Keratinocyte (primary cell): ENCODE results near the gene CPLX3. TPM values are rescaled to one million over a fixed set of nuclear protein-coding genes. Genes with fewer than 3 reads are reported as not detected.

Experiments used
- DNase-seq: peaks from one replicate; pipeline ENCODE4 v3.0.0-alpha.2; 2011; ENCODE audit warnings: low read depth, missing footprints, low spot score
- FAIRE-seq: peaks from 2 replicates; lab custom pipeline; 2011; peaks lifted over from hg19 to GRCh38; lab: Jason Lieb, UNC
- H2AFZ ChIP-seq: 2 replicates; pipeline ENCODE4 v1.6.0; 2012; ENCODE audit warnings: low read length, control low read depth, inconsistent platforms; ENCODE audit not compliant: control insufficient read depth
- H3K27ac ChIP-seq: 2 replicates; pipeline ENCODE4 v1.5.1; 2011; ENCODE audit warnings: low read length; ENCODE audit not compliant: control insufficient read depth, insufficient read depth
- H3K27me3 ChIP-seq: 3 replicates; pipeline ENCODE4 v1.6.0; 2011; ENCODE audit warnings: low read length; ENCODE audit not compliant: control insufficient read depth, insufficient read depth; ENCODE audit errors: extremely low read depth
- H3K36me3 ChIP-seq, 2 experiments: 2 replicates in 1 of 2; 3 replicates in 1 of 2; pipeline ENCODE4 v1.5.1; 2011; ENCODE audit warnings: low read length in 2 of 2, mild to moderate bottlenecking in 1 of 2; ENCODE audit not compliant: control insufficient read depth in 2 of 2, insufficient read depth in 2 of 2; ENCODE audit errors: extremely low read depth in 1 of 2
- H3K4me1 ChIP-seq: 3 replicates; pipeline ENCODE4 v1.5.1; 2011; ENCODE audit warnings: low read length; ENCODE audit not compliant: control insufficient read depth, insufficient read depth; ENCODE audit errors: extremely low read depth
- H3K4me2 ChIP-seq: 3 replicates; pipeline ENCODE4 v1.6.0; 2011; ENCODE audit warnings: low read depth, low read length; ENCODE audit not compliant: control insufficient read depth, insufficient read depth; ENCODE audit errors: extremely low read depth
- H3K4me3 ChIP-seq, 3 experiments: fragments of 200-600 bp in 1 of 3; sonication (generic) in 1 of 3; 2 replicates in 2 of 3; 3 replicates in 1 of 3; pipeline ENCODE4 v1.5.1; 2011 to 2016; ENCODE audit warnings: low read length in 3 of 3, mild to moderate bottlenecking in 3 of 3, control low read depth in 2 of 3, inconsistent platforms in 1 of 3, low read depth in 1 of 3, mixed read lengths in 1 of 3, mixed run types in 1 of 3, moderate library complexity in 1 of 3; ENCODE audit not compliant: control insufficient read depth in 2 of 3, insufficient read depth in 2 of 3; ENCODE audit errors: extremely low read depth in 1 of 3
- H3K79me2 ChIP-seq: 2 replicates; pipeline ENCODE4 v1.6.0; 2012; ENCODE audit warnings: low read length; ENCODE audit not compliant: control insufficient read depth, insufficient read depth
- H3K9ac ChIP-seq: 3 replicates; pipeline ENCODE4 v1.6.0; 2011; ENCODE audit warnings: low read length; ENCODE audit not compliant: control insufficient read depth, insufficient read depth; ENCODE audit errors: extremely low read depth
- H3K9me1 ChIP-seq: 3 replicates; pipeline ENCODE4 v1.6.0; 2011; ENCODE audit warnings: low read length; ENCODE audit not compliant: control insufficient read depth, insufficient read depth; ENCODE audit errors: extremely low read depth
- H3K9me3 ChIP-seq: 2 replicates; pipeline ENCODE4 v1.5.1; 2012; ENCODE audit warnings: low read depth, low read length; ENCODE audit not compliant: control insufficient read depth
- H4K20me1 ChIP-seq: 3 replicates; pipeline ENCODE4 v1.6.0; 2011; ENCODE audit warnings: low read length; ENCODE audit not compliant: control insufficient read depth, insufficient read depth; ENCODE audit errors: extremely low read depth
- EZH2 ChIP-seq: IDR thresholded peaks from one replicate; pipeline ENCODE4 v1.6.1; 2012; ENCODE audit warnings: inconsistent platforms, mild to moderate bottlenecking, low read length, moderate library complexity
- dilution Hi-C: fragments of 300-500 bp; cut with MboI; formaldehyde crosslinking; loops from one replicate; pipeline ENCODE4 v1.7.0; 2020; ENCODE audit warnings: low sequenced_read_pairs; ENCODE audit not compliant: extremely low pct_ligation_motif_present
- polyA plus RNA-seq, 5 experiments: library from polyadenylated mRNA; depleted of rRNA in 3 of 5; stranded (reverse) in 3 of 5; stranded (forward) in 1 of 5; unstranded in 1 of 5; fragments of >200 nt; gene quantifications; 1 replicate in 1 of 5; 2 replicates in 3 of 5; 3 replicates in 1 of 5; pipeline versions ENCODE4 v1.2.1 to v1.2.3, GENCODE V29; 2011 to 2012; ENCODE audit warnings: missing spikeins in 2 of 5, low read depth in 1 of 5, low replicate concordance in 1 of 5
- TF ChIP-seq, protein P1 (sequence below), 3 experiments: IDR thresholded peaks in 1 of 3; conservative IDR thresholded peaks in 1 of 3; optimal IDR thresholded peaks in 1 of 3; 2 replicates in 2 of 3; 3 replicates in 1 of 3; pipeline versions ENCODE3 to v1.5.1; 2011; ENCODE audit warnings: low read length in 3 of 3, mild to moderate bottlenecking in 3 of 3, moderate library complexity in 2 of 3, control low read depth in 1 of 3, inconsistent platforms in 1 of 3; ENCODE audit not compliant: insufficient read depth in 2 of 3; ENCODE audit errors: extremely low read depth in 1 of 3

CPLX3 gene
- polyA plus RNA-seq, 1 donor (not counting 4 experiments of a cell fraction or from before 2014, with no cell fraction given): not detected

DNA sequence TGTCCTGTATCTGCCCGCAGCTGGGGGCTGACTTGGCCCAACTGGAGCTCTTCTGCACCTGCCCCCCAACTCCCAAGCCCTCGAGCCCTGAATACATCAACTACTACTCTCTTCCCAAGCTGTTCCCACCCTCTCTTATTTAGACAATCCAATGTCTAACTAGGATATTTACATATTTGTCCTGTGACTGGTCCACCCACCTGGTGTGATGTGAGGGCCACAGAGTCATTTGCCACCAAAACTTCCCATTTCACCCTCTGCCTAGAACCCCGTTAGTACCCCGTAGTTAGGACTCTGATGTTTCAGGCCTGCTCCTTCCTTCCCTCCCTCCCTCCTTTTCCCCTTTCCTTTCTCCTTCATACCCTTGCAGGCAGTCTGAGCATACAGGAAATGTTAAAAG is 6.4 kb downstream of the CPLX3 start:
- Histone ChIP-seq H3K9ac (no peak overlapping the region), H3K9me3 (no peaks in the 10 kb centered on the region), H3K27ac (no peak overlapping the region), H3K27me3 (peaks cover 15% of the 10 kb centered on the region), H3K79me2 (no peaks in the 10 kb centered on the region), H3K4me1 (no peaks in the 10 kb centered on the region), H3K36me3 (peaks cover 0 to 5% of the 10 kb centered on the region in 2 experiments), H2AFZ (no peak overlapping the region), H4K20me1 (no peaks in the 10 kb centered on the region), H3K9me1 (no peaks in the 10 kb centered on the region), H3K4me3 (no peak overlapping the region), H3K4me2 (no peak overlapping the region)
- FAIRE-seq: no peak
- DNase-seq: no peak
- TF ChIP-seq, protein P1, sequence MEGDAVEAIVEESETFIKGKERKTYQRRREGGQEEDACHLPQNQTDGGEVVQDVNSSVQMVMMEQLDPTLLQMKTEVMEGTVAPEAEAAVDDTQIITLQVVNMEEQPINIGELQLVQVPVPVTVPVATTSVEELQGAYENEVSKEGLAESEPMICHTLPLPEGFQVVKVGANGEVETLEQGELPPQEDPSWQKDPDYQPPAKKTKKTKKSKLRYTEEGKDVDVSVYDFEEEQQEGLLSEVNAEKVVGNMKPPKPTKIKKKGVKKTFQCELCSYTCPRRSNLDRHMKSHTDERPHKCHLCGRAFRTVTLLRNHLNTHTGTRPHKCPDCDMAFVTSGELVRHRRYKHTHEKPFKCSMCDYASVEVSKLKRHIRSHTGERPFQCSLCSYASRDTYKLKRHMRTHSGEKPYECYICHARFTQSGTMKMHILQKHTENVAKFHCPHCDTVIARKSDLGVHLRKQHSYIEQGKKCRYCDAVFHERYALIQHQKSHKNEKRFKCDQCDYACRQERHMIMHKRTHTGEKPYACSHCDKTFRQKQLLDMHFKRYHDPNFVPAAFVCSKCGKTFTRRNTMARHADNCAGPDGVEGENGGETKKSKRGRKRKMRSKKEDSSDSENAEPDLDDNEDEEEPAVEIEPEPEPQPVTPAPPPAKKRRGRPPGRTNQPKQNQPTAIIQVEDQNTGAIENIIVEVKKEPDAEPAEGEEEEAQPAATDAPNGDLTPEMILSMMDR (optimal IDR thresholded peaks at IDR 0.05 in 1 of 3, IDR thresholded peaks at IDR 0.05 in 1 of 3, conservative IDR thresholded peaks at IDR 0.05 in 1 of 3; ENCODE audit: extremely low read depth in 1 of 3, insufficient read depth in 2 of 3, low read length in 3 of 3): no peak
- no peak for TF ChIP-seq EZH2
- dilution Hi-C loops: no loop called here

DNA sequence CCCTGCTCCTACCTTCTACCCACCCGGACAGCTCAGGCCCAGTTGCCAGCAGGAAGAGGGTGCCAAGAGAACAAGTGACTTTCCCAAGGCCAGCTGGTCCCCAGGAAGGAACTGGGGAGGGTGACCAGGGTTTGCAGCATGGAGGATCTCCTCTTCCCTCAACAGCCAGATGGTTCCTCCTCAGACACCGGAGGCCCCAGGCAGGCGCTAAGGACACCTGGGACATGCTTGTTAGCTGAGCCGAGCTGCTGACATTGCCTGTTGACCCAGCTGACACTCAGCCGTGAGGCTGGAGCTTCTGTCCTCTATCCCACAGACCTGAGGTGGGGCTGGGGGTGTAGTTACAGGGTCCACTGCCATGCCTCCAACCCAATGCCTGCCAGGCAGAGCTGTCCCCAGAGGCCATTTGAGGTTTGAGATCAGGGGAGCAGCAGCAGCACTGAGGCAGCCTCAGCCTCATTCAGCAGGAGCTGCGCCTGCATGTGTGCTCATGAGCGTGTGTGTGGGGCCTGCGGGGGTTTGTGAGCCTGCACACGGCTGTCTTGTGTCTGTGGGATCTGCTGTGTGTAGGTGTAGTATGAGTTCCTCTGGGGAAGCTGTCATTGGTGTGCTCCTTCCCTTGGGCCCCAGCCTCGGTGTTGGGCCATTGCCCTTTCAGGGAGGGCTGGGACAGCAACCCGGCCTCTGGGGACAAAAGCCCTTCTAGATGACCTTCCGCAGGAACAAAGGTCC is 7.1 kb downstream of the CPLX3 start:
- Histone ChIP-seq H3K79me2 (no peaks in the 10 kb centered on the region), H3K27me3 (peaks cover 8% of the 10 kb centered on the region), H3K4me2 (no peak overlapping the region), H2AFZ (no peak overlapping the region), H3K9ac (no peak overlapping the region), H3K36me3 (peaks cover under 1 to 7% of the 10 kb centered on the region in 2 experiments), H4K20me1 (no peaks in the 10 kb centered on the region), H3K4me1 (no peaks in the 10 kb centered on the region), H3K4me3 (no peak overlapping the region), H3K9me3 (no peaks in the 10 kb centered on the region), H3K9me1 (no peaks in the 10 kb centered on the region), H3K27ac (no peak overlapping the region)
- TF ChIP-seq, protein P1 (optimal IDR thresholded peaks at IDR 0.05 in 1 of 3, IDR thresholded peaks at IDR 0.05 in 1 of 3, conservative IDR thresholded peaks at IDR 0.05 in 1 of 3; ENCODE audit: extremely low read depth in 1 of 3, insufficient read depth in 2 of 3, low read length in 3 of 3): no peak
- TF ChIP-seq EZH2: no peak
- dilution Hi-C loops: no loop called here
- DNase-seq (no peak), FAIRE-seq (no peak)
